Activated CD4-positive, alpha-beta T cell treated with anti-CD3 and anti-CD28 coated beads, Interleukin-2, amount 10 ng/mL, durations not matched to agents 24 days and 14 days (primary cell): Measurements from ENCODE around the gene SGF29. TPM values are rescaled to one million over a fixed set of nuclear protein-coding genes. Genes with fewer than 3 reads are reported as not detected.
"Not testable (repeated sequence)": the region's sequence is repeated elsewhere in the genome, so short reads cannot be mapped to it uniquely, and the experiment has no call there.

Experiments used
- DNase-seq: peaks from one replicate; pipeline ENCODE4 v3.0.0; 2022
- H3K27ac Mint-ChIP-seq: one replicate; pipeline ENCODE4 v1.8.0; 2022; ENCODE audit warnings: mild to moderate bottlenecking, mixed read lengths
- H3K27me3 Mint-ChIP-seq: one replicate; pipeline ENCODE4 v1.8.0; 2022; ENCODE audit warnings: mixed read lengths
- H3K36me3 Mint-ChIP-seq: one replicate; pipeline ENCODE4 v1.8.0; 2022; ENCODE audit warnings: low read depth, mild to moderate bottlenecking, mixed read lengths
- H3K4me1 Mint-ChIP-seq: one replicate; pipeline ENCODE4 v1.8.0; 2021; ENCODE audit warnings: mixed read lengths
- H3K4me3 Mint-ChIP-seq: one replicate; pipeline ENCODE4 v1.8.0; 2022; ENCODE audit warnings: mild to moderate bottlenecking, moderate library complexity, mixed read lengths
- H3K9me3 Mint-ChIP-seq: one replicate; pipeline ENCODE4 v1.8.0; 2021; ENCODE audit warnings: mixed read lengths
- intact Hi-C: fragments of 100-400 bp; cut with micrococcal nuclease; formaldehyde crosslinking; loops from one replicate; pipeline ENCODE4 v1.15.1; 2023
- total RNA-seq: library from RNA; stranded (reverse); gene quantifications from 2 replicates; pipeline ENCODE4 v1.2.3, GENCODE V29; 2022

The SGF29 gene
- total RNA-seq, 1 donor from 2014 or later, result 42.5 TPM

DNA sequence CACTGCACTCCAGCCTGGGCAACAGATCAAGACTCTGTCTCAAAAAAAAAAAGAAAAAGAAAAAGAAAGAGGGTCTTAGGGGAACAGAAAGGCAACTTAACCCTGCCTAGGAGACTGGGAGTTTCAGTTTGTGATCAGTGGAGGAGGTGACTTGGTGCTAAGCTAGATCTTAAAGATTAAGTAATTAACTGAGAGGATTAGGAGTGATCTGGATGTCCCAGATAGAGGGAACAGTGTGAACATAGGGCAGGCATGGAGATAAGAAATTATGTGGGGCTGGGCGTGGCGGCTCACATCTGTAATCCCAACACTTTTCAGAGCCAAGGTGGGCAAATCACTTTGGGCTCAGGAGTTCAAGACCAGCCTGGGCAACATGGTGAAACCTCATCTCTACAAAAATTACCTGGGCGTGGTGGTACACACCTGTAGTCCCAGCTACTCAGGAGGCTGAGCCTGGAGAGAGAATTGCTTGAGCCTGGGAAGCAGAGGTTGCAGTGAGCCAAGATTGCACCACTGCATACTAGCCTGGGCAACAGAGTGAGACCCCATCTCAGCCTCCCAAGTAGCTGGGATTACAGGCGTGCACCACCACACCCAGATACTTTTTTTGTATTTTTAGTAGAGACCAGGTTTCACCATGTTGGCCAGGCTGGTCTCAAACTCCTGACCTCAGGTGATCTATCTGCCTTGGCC, 12.7 kb downstream of the SGF29 start:
- peaks cover 38% of the 10 kb centered on the region for H3K36me3 Mint-ChIP-seq
- H3K27ac Mint-ChIP-seq, DNase-seq, H3K27me3 Mint-ChIP-seq, intact Hi-C loops, H3K4me3 Mint-ChIP-seq, H3K4me1 Mint-ChIP-seq: not testable (repeated sequence)
- H3K9me3 Mint-ChIP-seq, result peaks cover 11% of the 10 kb centered on the region

DNA sequence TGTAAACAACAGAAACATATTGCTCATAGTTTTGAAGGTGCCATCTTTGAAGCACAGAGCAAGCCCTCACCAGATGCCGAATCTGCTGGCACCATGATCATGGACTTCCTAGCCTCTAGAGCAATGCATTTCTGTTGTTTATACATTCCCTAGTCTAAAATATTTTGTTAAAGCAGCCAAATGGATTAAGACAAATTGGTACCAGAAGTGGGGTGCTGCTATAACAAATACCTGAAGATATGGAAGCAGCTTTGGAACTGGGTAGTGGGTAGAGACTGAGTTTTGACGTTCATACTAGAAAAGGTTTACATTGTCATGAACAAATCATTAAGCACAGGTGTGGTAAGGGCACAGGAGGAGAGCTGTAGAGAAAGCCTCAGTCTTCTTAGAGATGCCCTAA, 13.6 kb downstream of the SGF29 start:
- no peak for DNase-seq
- intact Hi-C loops, result no loop called here
- Mint-ChIP-seq H3K4me1 (peaks cover 4% of the 10 kb centered on the region), H3K4me3 (no peak overlapping the region), H3K36me3 (peaks cover 34% of the 10 kb centered on the region), H3K9me3 (peaks cover 11% of the 10 kb centered on the region), H3K27ac (no peak overlapping the region), H3K27me3 (no peaks in the 10 kb centered on the region)

DNA sequence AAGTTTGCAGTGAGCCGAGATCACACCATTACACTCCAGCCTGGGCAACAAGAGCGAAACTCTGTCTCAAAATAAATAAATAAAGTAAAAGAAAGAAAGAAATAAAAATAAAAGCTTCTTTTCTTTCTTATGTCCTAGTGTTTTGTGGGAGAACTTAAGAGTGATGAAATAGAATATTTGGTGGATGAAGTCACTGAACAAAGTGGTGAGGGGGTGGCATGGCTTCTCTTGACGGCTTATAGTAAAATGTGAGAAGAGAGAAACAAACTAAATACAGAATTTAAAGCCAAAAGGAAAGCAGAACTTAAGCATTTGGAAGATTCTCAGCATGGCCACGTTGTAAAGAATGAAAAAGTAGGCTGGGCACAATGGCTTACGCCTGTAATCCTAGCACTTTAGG, 15.3 kb downstream of the SGF29 start:
- no peaks in the 10 kb centered on the region for H3K27me3 Mint-ChIP-seq
- H3K4me1 Mint-ChIP-seq, result peaks cover 2% of the 10 kb centered on the region
- peaks cover 29% of the 10 kb centered on the region for H3K36me3 Mint-ChIP-seq
- peaks cover 11% of the 10 kb centered on the region for H3K9me3 Mint-ChIP-seq
- intact Hi-C loops, result no loop called here
- H3K4me3 Mint-ChIP-seq, result no peak overlapping the region
- no peak overlapping the region for H3K27ac Mint-ChIP-seq
- DNase-seq, result no peak

DNA sequence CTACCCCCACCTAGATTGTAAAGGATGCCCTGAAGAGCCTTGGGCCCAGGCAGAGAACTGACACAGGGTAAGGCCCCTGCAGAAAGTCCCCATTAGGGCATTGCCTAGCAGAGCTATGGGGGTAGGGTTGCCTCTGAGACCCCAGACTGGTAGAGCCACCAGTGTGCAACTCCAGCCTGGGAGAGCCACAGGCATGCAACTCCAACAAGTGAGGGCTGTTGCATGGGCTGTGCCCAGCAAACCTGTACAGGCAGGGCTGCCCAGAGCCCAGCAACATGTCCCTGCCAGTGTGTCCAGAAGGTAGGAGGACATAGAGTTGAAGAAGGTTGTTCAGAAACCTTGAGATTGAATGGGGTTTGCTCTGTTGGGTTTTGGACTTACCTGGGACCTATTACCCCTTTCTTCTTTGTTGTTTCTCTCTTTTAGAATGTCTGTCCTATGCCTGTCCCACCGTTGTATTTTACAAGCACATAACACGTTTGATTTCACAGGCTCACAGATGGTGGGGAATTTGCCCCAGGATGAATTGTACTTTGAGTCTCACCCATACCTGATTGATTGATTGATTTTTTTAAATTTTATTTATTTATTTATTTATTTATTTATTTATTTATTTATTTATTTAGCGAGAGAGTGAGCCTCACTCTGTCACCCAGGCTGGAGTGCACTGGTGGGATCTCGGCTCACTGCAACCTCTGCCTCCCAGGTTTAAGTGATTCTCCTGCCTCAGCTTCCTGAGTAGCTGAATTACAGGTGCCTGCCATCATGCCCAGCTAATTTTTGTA, 16.4 kb downstream of the SGF29 start:
- Mint-ChIP-seq H3K9me3 (peaks cover 11% of the 10 kb centered on the region), H3K36me3 (peaks cover 21% of the 10 kb centered on the region), H3K27ac (no peak overlapping the region), H3K4me1 (peaks cover 2% of the 10 kb centered on the region), H3K27me3 (no peaks in the 10 kb centered on the region), H3K4me3 (no peak overlapping the region)
- intact Hi-C loops, result no loop called here
- no peak for DNase-seq

DNA sequence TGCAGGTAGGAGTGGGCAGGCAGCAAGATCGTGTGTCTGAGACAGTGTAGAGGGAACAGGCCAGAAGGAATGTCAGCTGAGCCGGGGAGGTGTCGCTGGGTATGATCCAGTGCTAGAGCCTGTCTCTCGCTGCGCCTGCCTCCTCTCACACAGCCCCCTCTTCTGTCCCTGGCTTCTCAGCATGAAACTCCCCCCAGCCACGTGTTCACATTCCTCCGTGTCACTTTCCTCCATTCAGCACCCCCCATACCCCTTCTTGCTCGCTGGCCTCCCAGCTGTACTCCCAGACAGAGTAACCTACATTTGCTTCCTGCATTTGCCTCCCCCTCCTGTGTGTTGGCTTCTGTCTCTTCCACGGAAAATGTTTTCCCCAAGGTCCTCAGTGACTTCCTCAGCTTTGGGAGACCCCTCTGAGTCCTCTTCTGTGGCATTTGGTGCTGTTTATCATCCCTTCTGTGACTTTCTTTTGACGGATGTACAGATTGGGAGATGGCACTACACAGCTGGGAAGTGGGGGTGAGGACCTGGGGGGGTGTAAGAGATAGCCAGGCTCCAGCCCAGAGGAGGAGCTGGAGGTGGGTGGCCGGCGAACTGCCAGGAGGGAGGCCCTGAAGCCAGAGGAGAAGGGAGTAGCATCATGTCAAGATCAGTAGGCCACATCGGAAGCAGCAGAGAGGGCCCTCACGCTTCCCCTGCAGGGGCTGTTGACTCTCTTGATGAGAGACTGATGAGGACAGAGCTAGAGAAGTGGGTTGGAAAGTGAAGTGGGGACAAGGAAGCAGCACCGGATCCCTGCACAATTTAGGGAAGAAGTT, 19.2 kb downstream of the SGF29 start:
- H3K4me1 Mint-ChIP-seq, result peaks cover 2% of the 10 kb centered on the region
- H3K9me3 Mint-ChIP-seq, result no peaks in the 10 kb centered on the region
- peaks cover 3% of the 10 kb centered on the region for H3K36me3 Mint-ChIP-seq
- H3K27ac Mint-ChIP-seq, result no peak overlapping the region
- intact Hi-C loops, result no loop called here
- no peak for DNase-seq
- H3K27me3 Mint-ChIP-seq, result no peaks in the 10 kb centered on the region
- no peak overlapping the region for H3K4me3 Mint-ChIP-seq

DNA sequence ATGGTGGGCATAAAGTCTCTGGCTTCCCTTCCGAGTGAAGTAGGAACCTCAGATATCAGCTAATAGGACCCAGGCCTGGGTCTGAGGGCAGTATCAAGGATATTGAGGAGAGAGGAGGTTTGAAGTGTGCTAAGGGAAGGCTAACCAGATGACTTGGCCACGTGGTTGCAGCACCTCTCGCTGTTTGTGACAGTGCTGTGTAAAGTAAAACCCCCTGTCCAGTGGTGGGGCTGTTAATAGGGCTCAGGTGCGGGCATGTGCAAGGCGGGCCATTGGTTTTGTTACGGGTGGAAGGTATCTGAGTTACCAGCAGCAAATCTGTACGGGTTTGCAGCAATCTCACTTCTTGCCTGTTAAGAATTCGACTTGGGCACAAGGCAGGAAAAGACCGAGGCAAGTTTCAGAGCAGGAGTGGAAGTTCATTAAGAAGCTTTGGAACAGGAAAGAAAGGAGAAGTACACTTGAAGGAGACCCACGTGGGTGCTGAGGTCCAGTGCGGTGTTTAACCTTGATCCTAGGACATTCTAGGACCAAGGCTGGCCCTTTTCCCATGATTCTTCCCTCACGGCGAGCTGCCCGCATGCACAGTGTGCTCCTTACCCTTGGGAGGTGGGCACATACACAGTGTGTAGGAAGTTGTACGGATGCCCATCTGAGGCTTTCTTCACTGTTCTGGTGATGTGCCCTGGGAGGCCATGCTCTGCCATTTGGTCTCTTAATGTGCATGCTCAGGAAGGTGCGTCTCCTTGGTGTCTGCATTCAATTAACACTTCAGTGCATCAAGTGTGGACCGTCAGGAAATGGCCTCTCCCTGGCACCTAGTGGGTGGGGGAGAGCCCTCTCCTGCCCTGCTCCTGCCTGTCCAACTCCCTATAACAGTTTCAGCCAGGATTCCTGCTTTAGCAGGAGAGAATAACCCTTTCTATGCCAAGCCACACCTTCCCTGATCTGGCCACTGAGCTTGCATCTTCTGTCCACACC, 20.3 kb downstream of the SGF29 start:
- no peaks in the 10 kb centered on the region for H3K27me3 Mint-ChIP-seq
- peaks cover 2% of the 10 kb centered on the region for H3K36me3 Mint-ChIP-seq
- peaks cover 2% of the 10 kb centered on the region for H3K4me1 Mint-ChIP-seq
- H3K4me3 Mint-ChIP-seq, result no peak overlapping the region
- intact Hi-C loops, result no loop called here
- DNase-seq, result no peak
- H3K27ac Mint-ChIP-seq, result no peak overlapping the region
- no peaks in the 10 kb centered on the region for H3K9me3 Mint-ChIP-seq

DNA sequence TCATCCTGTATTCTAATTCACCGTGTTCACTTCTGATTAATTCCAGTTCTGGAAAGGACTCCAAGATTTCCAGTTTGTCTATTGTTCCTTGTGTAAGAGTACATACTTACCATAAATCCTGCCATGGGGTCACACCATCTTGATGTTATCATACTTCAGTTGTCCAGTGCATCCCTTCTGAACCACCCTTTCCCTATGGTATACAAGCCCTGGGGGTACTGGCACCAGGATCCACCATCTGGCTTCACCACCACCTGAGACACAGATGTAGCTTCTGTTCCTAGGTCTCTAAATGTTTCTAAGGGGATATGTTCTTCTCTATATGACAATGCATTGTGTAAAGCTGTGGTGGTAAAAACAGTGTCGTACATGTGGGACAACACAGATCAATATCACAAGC, 21.2 kb downstream of the SGF29 start:
- H3K36me3 Mint-ChIP-seq, result peaks cover 2% of the 10 kb centered on the region
- no peak for DNase-seq
- no peaks in the 10 kb centered on the region for H3K9me3 Mint-ChIP-seq

DNA sequence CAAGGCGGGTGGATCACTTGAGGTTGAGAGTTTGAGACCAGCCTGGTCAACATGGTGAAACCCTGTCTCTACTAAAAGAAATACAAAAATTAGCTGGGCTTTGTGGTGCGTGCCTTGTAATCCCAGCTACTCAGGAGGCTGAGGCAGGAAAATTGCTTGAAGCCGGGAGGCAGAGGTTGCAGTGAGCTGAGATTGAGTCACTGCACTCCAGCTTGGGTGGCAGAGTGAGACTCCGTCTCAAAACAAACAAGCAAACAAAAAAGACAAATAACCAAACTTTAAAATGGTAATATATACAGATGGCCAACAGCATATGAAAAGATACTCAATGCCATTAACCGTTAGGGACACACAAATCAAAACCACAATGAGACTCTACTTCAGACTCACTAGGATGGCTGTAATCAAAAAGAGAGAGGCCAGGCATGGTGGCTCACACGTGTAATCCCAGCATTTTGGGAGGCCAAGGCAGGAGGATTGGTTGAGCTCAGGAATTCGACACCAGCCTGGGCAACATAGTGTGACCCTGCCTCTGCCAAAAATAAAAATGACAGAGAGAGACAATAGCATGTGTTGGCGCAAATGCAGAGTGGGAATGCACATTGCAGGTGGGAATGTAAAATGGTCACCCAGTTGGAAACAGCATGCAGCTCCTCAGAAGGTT, 21.9 kb downstream of the SGF29 start:
- Mint-ChIP-seq H3K4me1 (peaks cover 2% of the 10 kb centered on the region), H3K4me3 (no peak overlapping the region), H3K9me3 (no peaks in the 10 kb centered on the region), H3K27me3 (no peaks in the 10 kb centered on the region), H3K27ac (no peak overlapping the region), H3K36me3 (peaks cover 2% of the 10 kb centered on the region)
- intact Hi-C loops, result no loop called here
- DNase-seq, result no peak

More for the DNA sequence above, 21.2 kb downstream of the SGF29 start:
- no peak overlapping the region for H3K4me3 Mint-ChIP-seq
- intact Hi-C loops, result no loop called here
- no peaks in the 10 kb centered on the region for H3K27me3 Mint-ChIP-seq
- peaks cover 2% of the 10 kb centered on the region for H3K4me1 Mint-ChIP-seq
- no peak overlapping the region for H3K27ac Mint-ChIP-seq

DNA sequence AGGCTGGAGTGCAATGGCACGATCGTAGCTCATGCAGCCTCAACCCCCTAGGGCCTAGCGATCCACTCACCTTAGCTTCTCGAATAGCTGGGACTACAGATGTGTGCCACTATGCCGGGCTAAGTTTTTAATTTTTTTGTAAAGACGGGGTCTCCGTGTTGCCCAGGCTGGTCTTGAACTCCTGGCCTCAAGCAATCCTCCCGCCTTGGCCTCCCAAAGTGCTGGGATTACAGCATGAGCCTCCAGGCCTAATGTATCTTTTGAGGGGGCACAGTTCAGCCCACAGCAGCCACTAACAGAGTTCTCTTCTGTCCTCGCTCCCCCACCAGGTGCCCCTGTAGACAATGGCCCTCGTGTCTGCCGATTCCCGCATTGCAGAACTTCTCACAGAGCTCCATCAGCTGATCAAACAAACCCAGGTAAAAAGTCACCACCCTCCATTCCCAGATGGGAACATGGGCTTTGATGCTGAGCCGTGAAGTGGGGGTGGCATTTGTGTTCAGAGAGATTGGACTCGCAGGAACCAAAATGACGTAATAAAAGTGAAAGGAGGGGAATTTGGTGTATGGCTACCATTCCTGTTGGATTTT, 27.1 kb downstream of the SGF29 start:
- Mint-ChIP-seq H3K9me3 (no peaks in the 10 kb centered on the region), H3K4me1 (no peaks in the 10 kb centered on the region), H3K27me3 (no peaks in the 10 kb centered on the region), H3K27ac (no peak overlapping the region), H3K4me3 (no peak overlapping the region), H3K36me3 (peaks cover 23% of the 10 kb centered on the region)
- no peak for DNase-seq
- intact Hi-C loops, result no loop called here

DNA sequence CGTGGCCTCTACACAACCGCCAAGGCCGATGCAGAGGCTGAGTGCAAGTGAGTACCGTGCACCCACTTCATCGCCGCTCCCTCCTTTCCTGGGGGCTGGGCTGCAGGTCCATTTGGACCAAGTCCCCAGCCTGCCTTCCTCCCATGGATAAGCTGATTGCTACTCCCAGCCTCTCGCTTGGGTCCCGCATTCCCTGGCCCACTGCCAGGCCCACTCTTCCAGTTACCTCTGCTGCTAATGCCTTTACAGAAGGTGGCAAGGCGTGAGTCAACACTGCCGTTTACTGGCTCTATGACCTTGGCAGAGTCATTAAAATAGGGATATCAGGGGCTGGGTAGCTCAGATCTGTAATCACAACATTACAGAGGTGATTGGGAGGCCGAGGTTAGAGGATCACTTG, 32.0 kb downstream of the SGF29 start:
- intact Hi-C loops, result no loop called here
- Mint-ChIP-seq H3K36me3 (peaks cover 36% of the 10 kb centered on the region), H3K9me3 (no peaks in the 10 kb centered on the region), H3K27ac (no peak overlapping the region), H3K4me1 (no peaks in the 10 kb centered on the region), H3K4me3 (no peak overlapping the region), H3K27me3 (no peaks in the 10 kb centered on the region)
- DNase-seq, result no peak

DNA sequence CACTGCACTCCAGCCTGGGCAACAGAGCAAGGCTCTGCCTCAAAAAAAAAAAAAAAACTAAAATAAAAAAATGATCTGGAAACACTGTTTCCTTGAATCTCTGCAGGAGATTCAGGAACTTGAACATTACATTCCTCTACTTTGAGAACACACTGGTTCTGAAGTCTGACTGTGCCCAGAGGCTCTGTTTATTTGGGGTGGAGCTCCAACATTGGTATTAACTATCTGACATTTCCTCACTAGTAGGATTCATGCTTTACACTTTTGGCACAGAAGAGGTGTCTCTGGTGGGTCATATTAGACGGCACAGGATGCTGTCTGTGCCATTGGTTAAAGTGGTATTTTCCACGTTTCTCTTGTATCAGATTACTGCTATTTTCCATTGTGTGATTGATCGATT, 32.7 kb downstream of the SGF29 start:
- intact Hi-C loops, result no loop called here
- H3K9me3 Mint-ChIP-seq, result no peaks in the 10 kb centered on the region
- H3K36me3 Mint-ChIP-seq, result peaks cover 40% of the 10 kb centered on the region
- no peaks in the 10 kb centered on the region for H3K4me1 Mint-ChIP-seq
- DNase-seq, result no peak
- no peak overlapping the region for H3K4me3 Mint-ChIP-seq
- H3K27ac Mint-ChIP-seq, result no peak overlapping the region
- H3K27me3 Mint-ChIP-seq, result no peaks in the 10 kb centered on the region

DNA sequence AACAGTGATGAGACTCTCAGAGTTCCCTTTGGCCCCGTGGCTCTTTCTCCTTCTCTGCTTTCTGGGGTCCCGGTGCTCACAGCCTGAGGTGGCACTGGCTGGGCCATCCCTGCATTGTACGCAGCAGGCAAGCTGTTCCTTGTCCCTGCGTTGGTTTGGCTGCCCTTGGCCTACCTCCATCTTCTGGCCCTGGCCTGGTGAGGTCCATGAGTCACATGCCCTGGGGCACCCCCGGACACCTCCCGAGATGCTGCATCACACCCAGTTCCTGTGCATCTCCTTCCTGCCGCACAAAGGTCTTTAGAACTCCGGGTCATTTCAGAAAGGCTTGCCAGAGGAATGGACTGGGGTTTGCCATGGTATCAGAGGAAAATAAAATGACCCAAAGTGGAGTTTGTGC, 33.7 kb downstream of the SGF29 start:
- Mint-ChIP-seq H3K9me3 (no peaks in the 10 kb centered on the region), H3K27ac (peak overlapping the region; percentile 60), H3K27me3 (no peaks in the 10 kb centered on the region), H3K4me1 (no peaks in the 10 kb centered on the region), H3K36me3 (peaks cover 35% of the 10 kb centered on the region), H3K4me3 (no peak overlapping the region)
- DNase-seq, result no peak
- intact Hi-C loops, result no loop called here
